ENCODE results near the gene RALGPS2.

DNA sequence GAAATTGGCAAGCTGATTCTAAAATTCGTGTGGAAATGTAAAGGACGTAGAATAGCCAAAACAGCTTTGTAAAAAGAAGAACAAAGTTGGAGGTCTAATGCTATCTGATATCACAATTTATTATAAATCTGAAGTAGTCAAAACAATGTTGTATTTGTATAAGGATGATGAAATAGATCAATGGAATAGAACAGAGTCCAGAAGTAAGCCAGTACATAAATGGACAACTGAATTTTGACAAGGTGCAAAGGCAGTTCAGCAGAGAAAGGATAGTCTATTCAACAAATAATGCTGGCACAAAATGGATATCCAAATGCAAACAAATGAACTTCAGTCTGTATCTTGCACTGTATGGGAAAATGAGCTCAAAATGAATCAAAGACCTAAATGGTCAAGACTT, 20.2 kb downstream of the RALGPS2 start:
- TF ChIP-seq, protein P1, sequence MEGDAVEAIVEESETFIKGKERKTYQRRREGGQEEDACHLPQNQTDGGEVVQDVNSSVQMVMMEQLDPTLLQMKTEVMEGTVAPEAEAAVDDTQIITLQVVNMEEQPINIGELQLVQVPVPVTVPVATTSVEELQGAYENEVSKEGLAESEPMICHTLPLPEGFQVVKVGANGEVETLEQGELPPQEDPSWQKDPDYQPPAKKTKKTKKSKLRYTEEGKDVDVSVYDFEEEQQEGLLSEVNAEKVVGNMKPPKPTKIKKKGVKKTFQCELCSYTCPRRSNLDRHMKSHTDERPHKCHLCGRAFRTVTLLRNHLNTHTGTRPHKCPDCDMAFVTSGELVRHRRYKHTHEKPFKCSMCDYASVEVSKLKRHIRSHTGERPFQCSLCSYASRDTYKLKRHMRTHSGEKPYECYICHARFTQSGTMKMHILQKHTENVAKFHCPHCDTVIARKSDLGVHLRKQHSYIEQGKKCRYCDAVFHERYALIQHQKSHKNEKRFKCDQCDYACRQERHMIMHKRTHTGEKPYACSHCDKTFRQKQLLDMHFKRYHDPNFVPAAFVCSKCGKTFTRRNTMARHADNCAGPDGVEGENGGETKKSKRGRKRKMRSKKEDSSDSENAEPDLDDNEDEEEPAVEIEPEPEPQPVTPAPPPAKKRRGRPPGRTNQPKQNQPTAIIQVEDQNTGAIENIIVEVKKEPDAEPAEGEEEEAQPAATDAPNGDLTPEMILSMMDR (IDR thresholded peaks at IDR 0.05) = no peak
- no peak for TF ChIP-seq EZH2 (IDR thresholded peaks at IDR 0.05)

Data from neural progenitor cell (in vitro differentiated cells).